ENCODE data around the gene PRXL2B. TPM values are rescaled to one million over a fixed set of nuclear protein-coding genes. Genes with fewer than 3 reads are reported as not detected.

The PRXL2B gene
- total RNA-seq, 1 donor from 2014 or later, result 10.0 TPM

DNA sequence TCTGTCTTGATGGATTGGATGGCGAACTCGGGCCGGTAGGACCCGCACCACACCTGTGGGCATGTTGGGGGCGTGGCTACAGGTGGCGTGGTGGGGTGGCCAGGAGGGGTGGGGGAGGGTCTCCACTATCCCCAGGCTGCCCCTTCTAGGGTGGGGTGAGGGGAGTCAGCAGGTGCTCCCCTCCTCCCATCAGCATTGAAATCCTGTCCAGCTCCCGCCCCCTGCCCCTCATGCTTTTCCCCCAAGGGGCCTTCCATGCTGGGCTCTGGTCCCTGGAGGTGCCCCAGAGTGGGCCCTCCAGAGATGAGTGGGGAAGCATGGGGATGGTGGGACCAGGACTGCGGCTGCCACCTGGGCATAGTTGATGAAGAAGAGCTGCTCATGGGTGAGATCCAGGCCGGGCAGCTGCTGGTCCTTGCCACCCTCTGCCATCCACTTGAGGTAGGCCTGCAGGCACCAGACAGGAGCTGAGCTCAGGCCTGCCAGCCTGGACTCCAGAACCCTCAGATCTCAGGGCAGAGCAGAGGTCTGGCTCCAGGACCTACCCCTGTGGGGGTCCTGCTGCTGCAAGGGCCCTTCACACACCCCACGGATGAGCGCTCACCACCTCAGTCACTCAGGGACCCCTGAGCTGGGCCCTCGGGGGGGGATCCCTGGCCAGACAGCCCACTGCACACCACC is 5.1 kb downstream of the PRXL2B start:
- DNase-seq (ENCODE audit: low spot score), result no peak
- H3K36me3 Mint-ChIP-seq, result no peaks in the 10 kb centered on the region

DNA sequence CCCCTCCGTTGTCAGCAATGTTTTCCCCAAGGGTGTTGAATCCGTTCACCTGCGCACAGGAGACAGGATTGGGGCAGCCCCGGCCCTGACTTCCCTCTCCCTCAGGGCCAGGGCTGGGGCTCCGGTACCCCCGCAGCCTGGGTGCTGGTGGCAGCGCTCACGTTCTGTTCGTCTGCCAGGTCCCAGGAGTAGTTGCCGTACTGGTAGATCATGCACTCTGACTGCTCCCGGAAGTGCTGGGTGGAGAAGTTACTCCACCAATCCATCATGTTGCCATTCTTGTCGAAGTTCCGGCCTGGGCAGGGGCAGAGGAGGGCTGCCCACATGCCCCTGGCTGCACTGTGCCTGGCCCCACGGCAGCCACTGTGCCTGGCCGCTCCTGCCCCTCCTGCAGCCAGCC is 6.1 kb downstream of the PRXL2B start:
- H3K4me1 Mint-ChIP-seq, result peaks cover 3% of the 10 kb centered on the region
- Histone ChIP-seq H3K79me2 (ENCODE audit: low read depth) (peaks cover 2% of the 10 kb centered on the region), H4K20me1 (ENCODE audit: low read depth) (peaks cover 2% of the 10 kb centered on the region), H3K4me3 (no peak overlapping the region), H3K9ac (no peak overlapping the region), H3K27ac (no peak overlapping the region), H3K27me3 (no peaks in the 10 kb centered on the region), H3K4me1 (peaks cover 1% of the 10 kb centered on the region), H3K9me3 (ENCODE audit: low read depth) (no peaks in the 10 kb centered on the region), H3K36me3 (no peaks in the 10 kb centered on the region), H3K4me2 (no peak overlapping the region), H2AFZ (replicated peaks) (no peak overlapping the region), H3F3A (ENCODE audit: low read depth) (no peaks in the 10 kb centered on the region)
- H3K36me3 Mint-ChIP-seq, result no peaks in the 10 kb centered on the region
- peaks cover 2% of the 10 kb centered on the region for H3K27me3 Mint-ChIP-seq (ENCODE audit: insufficient read depth, low read depth)
- TF ChIP-seq EZH2phosphoT487 (IDR thresholded peaks at IDR 0.05), result no peak
- no peak for TF ChIP-seq EZH2 (IDR thresholded peaks at IDR 0.05)
- TF ChIP-seq, protein P1, sequence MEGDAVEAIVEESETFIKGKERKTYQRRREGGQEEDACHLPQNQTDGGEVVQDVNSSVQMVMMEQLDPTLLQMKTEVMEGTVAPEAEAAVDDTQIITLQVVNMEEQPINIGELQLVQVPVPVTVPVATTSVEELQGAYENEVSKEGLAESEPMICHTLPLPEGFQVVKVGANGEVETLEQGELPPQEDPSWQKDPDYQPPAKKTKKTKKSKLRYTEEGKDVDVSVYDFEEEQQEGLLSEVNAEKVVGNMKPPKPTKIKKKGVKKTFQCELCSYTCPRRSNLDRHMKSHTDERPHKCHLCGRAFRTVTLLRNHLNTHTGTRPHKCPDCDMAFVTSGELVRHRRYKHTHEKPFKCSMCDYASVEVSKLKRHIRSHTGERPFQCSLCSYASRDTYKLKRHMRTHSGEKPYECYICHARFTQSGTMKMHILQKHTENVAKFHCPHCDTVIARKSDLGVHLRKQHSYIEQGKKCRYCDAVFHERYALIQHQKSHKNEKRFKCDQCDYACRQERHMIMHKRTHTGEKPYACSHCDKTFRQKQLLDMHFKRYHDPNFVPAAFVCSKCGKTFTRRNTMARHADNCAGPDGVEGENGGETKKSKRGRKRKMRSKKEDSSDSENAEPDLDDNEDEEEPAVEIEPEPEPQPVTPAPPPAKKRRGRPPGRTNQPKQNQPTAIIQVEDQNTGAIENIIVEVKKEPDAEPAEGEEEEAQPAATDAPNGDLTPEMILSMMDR (IDR thresholded peaks at IDR 0.05), result no peak
- H3K27ac Mint-ChIP-seq, result peak overlapping the region; percentile 66
- DNase-seq (ENCODE audit: low spot score), result no peak
- H3K9me3 Mint-ChIP-seq, result no peaks in the 10 kb centered on the region
- H3K4me3 Mint-ChIP-seq, result no peak overlapping the region

More for the DNA sequence above, 5.1 kb downstream of the PRXL2B start:
- Histone ChIP-seq H3K27ac (no peak overlapping the region), H3K79me2 (ENCODE audit: low read depth) (peaks cover 3% of the 10 kb centered on the region), H3K9me3 (ENCODE audit: low read depth) (no peaks in the 10 kb centered on the region), H3K27me3 (no peaks in the 10 kb centered on the region), H4K20me1 (ENCODE audit: low read depth) (peaks cover 6% of the 10 kb centered on the region), H3K36me3 (no peaks in the 10 kb centered on the region), H3F3A (ENCODE audit: low read depth) (no peaks in the 10 kb centered on the region), H3K9ac (no peak overlapping the region), H3K4me2 (no peak overlapping the region), H3K4me1 (peaks cover 5% of the 10 kb centered on the region), H2AFZ (replicated peaks) (no peak overlapping the region), H3K4me3 (no peak overlapping the region)
- Mint-ChIP-seq H3K4me1 (no peaks in the 10 kb centered on the region), H3K27me3 (ENCODE audit: insufficient read depth, low read depth) (peaks cover 2% of the 10 kb centered on the region), H3K9me3 (no peaks in the 10 kb centered on the region), H3K27ac (no peak overlapping the region), H3K4me3 (no peak overlapping the region)
- TF ChIP-seq, protein P1 (IDR thresholded peaks at IDR 0.05), result no peak
- no peak for TF ChIP-seq EZH2phosphoT487 (IDR thresholded peaks at IDR 0.05)
- no peak for TF ChIP-seq EZH2 (IDR thresholded peaks at IDR 0.05)

DNA sequence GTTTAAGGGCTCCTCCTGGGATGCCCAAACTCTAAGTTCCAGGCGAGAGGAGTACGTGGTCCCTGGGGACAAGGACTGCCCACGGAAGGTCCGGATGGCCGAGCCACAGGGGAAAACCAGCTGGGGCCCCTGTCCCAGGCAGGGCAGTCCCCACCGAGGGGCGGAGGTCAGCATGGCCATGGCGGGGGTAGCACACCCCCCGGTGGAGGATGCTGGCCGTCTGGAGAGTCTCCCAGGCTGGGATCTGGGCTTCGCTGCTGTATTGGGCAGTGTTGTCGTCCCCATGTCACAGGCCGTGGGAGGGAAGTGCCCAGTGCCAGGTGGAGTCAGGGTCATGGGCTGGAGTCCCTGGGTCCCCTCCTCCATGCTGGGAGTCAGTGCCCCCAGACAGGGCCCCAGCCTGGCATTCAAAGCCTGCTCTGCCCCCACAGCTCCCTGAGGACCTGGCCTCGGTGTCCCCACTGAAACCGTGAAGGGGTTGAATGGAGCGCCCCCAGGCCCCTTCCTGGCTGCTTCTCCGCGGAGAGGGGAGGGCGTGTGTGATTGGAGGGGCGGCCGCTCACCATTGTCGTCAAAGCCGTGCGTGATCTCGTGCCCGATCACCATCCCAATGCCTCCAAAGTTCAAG is 6.8 kb downstream of the PRXL2B start:
- no peaks in the 10 kb centered on the region for H3K9me3 Mint-ChIP-seq
- H3K79me2 ChIP-seq (ENCODE audit: low read depth), result no peaks in the 10 kb centered on the region
- no peaks in the 10 kb centered on the region for H3K4me1 ChIP-seq
- DNase-seq (ENCODE audit: low spot score), result no peak
- peaks cover 3% of the 10 kb centered on the region for H3K4me1 Mint-ChIP-seq
- no peak overlapping the region for H3K27ac ChIP-seq
- H3K27me3 ChIP-seq, result no peaks in the 10 kb centered on the region
- no peak for TF ChIP-seq EZH2phosphoT487 (IDR thresholded peaks at IDR 0.05)
- no peak for TF ChIP-seq EZH2 (IDR thresholded peaks at IDR 0.05)
- TF ChIP-seq, protein P1 (IDR thresholded peaks at IDR 0.05), result no peak
- H4K20me1 ChIP-seq (ENCODE audit: low read depth), result no peaks in the 10 kb centered on the region
- no peak overlapping the region for H2AFZ ChIP-seq (replicated peaks)
- H3K4me3 Mint-ChIP-seq, result no peak overlapping the region
- no peak overlapping the region for H3K4me2 ChIP-seq
- no peak overlapping the region for H3K4me3 ChIP-seq
- H3K36me3 ChIP-seq, result no peaks in the 10 kb centered on the region
- H3K36me3 Mint-ChIP-seq, result no peaks in the 10 kb centered on the region
- H3F3A ChIP-seq (ENCODE audit: low read depth), result no peaks in the 10 kb centered on the region
- no peak overlapping the region for H3K9ac ChIP-seq
- H3K27me3 Mint-ChIP-seq (ENCODE audit: insufficient read depth, low read depth), result peaks cover 2% of the 10 kb centered on the region
- H3K9me3 ChIP-seq (ENCODE audit: low read depth), result no peaks in the 10 kb centered on the region
- no peak overlapping the region for H3K27ac Mint-ChIP-seq

Measured in neural progenitor cell (in vitro differentiated cells).